ENCODE results near the gene TNFSF4. TPM values are rescaled to one million over a fixed set of nuclear protein-coding genes. Genes with fewer than 3 reads are reported as not detected.

The TNFSF4 gene
- total and polyA plus RNA-seq, 2 of the 4 experiments (the other 2 are of a cell fraction) = 13.4 to 19.7 TPM

DNA sequence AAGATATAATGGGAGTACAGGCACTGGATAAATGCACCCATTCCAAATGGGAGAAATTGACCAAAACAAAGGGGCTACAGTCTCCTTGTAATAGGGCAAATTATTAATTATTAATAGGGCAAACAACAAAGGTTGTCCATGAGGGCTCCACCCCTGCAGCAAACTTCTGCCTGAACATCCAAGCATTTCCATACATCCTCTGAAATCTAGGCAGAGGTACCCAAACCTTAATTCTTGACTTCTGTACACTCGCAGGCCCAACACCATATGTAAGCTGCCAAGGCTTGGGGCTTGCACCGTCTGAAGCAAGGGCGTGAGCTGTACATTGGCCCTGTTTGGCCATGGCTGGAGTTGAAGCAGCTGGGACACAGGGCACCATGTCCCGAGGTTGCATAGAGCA is 33.7 kb downstream of the TNFSF4 start:
- no peaks in the 10 kb centered on the region for H3K79me1 ChIP-seq (ENCODE audit: low read depth in 1 of 2, low read length in 2 of 2)
- no peak overlapping the region for H2AFZ ChIP-seq (replicated peaks; ENCODE audit: low read length, poor library complexity)
- H3K14ac ChIP-seq (replicated peaks; ENCODE audit: low read depth, low read length) = no peak overlapping the region
- no peak overlapping the region for H2BK20ac ChIP-seq (ENCODE audit: low read depth, low read length)
- no peak overlapping the region for H2AK5ac ChIP-seq (ENCODE audit: low read depth, low read length)
- H3K9me3 ChIP-seq (ENCODE audit: control insufficient read depth, insufficient read depth, low read length) = peaks cover 21% of the 10 kb centered on the region
- H4K20me1 ChIP-seq (ENCODE audit: insufficient read depth, low read length) = no peaks in the 10 kb centered on the region
- H4K5ac ChIP-seq (ENCODE audit: low read depth, low read length) = no peak overlapping the region
- H3K27me3 ChIP-seq (ENCODE audit: control insufficient read depth, insufficient read depth, low read length) = no peaks in the 10 kb centered on the region
- peaks cover 5% of the 10 kb centered on the region; the same call in 1 of the 2 replicates for H3K4me1 ChIP-seq (ENCODE audit: control insufficient read depth, insufficient read depth, low read length)
- ATAC-seq (ENCODE audit: low read depth) (no peak), DNase-seq (no peak)
- no peak overlapping the region for H2AK9ac ChIP-seq (replicated peaks; ENCODE audit: low read depth, low read length, poor library complexity)
- H3K23ac ChIP-seq (ENCODE audit: low read depth, low read length) = no peak overlapping the region
- H3K4me2 ChIP-seq (ENCODE audit: low read depth, low read length) = no peak overlapping the region
- H3K56ac ChIP-seq (ENCODE audit: extremely low read depth, insufficient read depth, low read length) = no peak overlapping the region
- H2BK15ac ChIP-seq (ENCODE audit: low read depth, low read length) = no peak overlapping the region
- CTCF ChIA-PET = no interaction called here
- no peak overlapping the region for H3K9ac ChIP-seq (ENCODE audit: low read depth, low read length)
- in situ Hi-C loops (cut with MboI; ENCODE audit: low sequenced_read_pairs) = no loop called here
- H3K36me3 ChIP-seq (ENCODE audit: control insufficient read depth, insufficient read depth, low read length) = no peaks in the 10 kb centered on the region
- no peak overlapping the region for H3K18ac ChIP-seq (ENCODE audit: low read depth, low read length)
- dilution Hi-C loops (cut with HindIII; ENCODE audit: low sequenced_read_pairs, unreplicated experiment) = no loop called here
- no peak overlapping the region for H2BK5ac ChIP-seq (ENCODE audit: low read depth, low read length, poor library complexity, severe bottlenecking)
- H3K9me1 ChIP-seq (ENCODE audit: insufficient read depth, low read length) = no peaks in the 10 kb centered on the region
- no peak overlapping the region for H3K4me3 ChIP-seq (ENCODE audit: insufficient read depth, low read depth, low read length)
- POLR2A ChIA-PET (ENCODE audit: unreplicated experiment) = no interaction called here
- H4K8ac ChIP-seq (ENCODE audit: low read depth in 2 of 2, low read length in 2 of 2) = no peak overlapping the region
- H2BK120ac ChIP-seq (ENCODE audit: low read depth, low read length) = no peak overlapping the region
- intact Hi-C loops (cut with micrococcal nuclease) = no loop called here
- H4K91ac ChIP-seq (ENCODE audit: insufficient read depth, low read depth, low read length) = no peak overlapping the region
- H3K4ac ChIP-seq (ENCODE audit: low read depth, low read length) = no peak overlapping the region
- no TSS peak for BruUV-seq (replicated peaks)
- H3K27ac ChIP-seq (ENCODE audit: insufficient read depth, low read length) = no peak overlapping the region
- TF ChIP-seq NFE2L2 (IDR thresholded peaks at IDR 0.05; ENCODE audit: low read depth, low read length) (no peak), POLR2A (IDR thresholded peaks at IDR 0.05; ENCODE audit: low read depth, low read length) (no peak), ELK1 (IDR thresholded peaks at IDR 0.05; ENCODE audit: borderline replicate concordance, low read depth, low read length) (no peak), RFX5 (IDR thresholded peaks at IDR 0.05; ENCODE audit: low read depth, low read length) (no peak)
- TF ChIP-seq, protein P1, sequence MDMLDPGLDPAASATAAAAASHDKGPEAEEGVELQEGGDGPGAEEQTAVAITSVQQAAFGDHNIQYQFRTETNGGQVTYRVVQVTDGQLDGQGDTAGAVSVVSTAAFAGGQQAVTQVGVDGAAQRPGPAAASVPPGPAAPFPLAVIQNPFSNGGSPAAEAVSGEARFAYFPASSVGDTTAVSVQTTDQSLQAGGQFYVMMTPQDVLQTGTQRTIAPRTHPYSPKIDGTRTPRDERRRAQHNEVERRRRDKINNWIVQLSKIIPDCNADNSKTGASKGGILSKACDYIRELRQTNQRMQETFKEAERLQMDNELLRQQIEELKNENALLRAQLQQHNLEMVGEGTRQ (IDR thresholded peaks at IDR 0.05; ENCODE audit: low read depth, low read length) = no peak
- WGBS, 2 experiments (ENCODE audit: extremely low coverage in 2 of 2, insufficient read length in 1 of 2) = 100% methylated on average over 1 of the region's 4 CpGs; no CpG with 5 or more reads in 1 of the 2 experiments
